Brain microvascular endothelial cell (primary cell): Measurements from ENCODE around the gene PANK3.

Experiments
- DNase-seq: peaks from one replicate; pipeline ENCODE4 v3.0.0-alpha.2; 2020
- H3K27ac ChIP-seq: fragments of 250-450 bp; sonication (Bioruptor Pico); 2 replicates; pipeline ENCODE4 v1.5.1; 2020; ENCODE audit warnings: mild to moderate bottlenecking, moderate library complexity
- H3K27me3 ChIP-seq: fragments of 250-450 bp; sonication (Bioruptor Pico); replicated peaks from 2 replicates; pipeline ENCODE4 v1.5.1; 2020; ENCODE audit warnings: mild to moderate bottlenecking
- H3K36me3 ChIP-seq: fragments of 250-450 bp; sonication (Bioruptor Pico); replicated peaks from 2 replicates; pipeline ENCODE4 v1.5.1; 2020; ENCODE audit warnings: mild to moderate bottlenecking
- H3K4me3 ChIP-seq: 2 replicates; pipeline ENCODE4 v1.5.1; 2011; ENCODE audit warnings: low read depth, mild to moderate bottlenecking, control low read depth, low read length, moderate library complexity
- in situ Hi-C: cut with HindIII; loops from 2 replicates; pipeline ENCODE4 v1.10.0; 2017; ENCODE audit warnings: low sequenced_read_pairs, low pct_ligation_motif_present
- TF ChIP-seq, protein P1 (sequence below): IDR thresholded peaks from 2 replicates; pipeline ENCODE4 v1.5.1; 2011; ENCODE audit warnings: low read depth, mild to moderate bottlenecking, moderate library complexity, low read length, control low read depth, inconsistent platforms; ENCODE audit errors: missing control alignments

PANK3 gene

DNA sequence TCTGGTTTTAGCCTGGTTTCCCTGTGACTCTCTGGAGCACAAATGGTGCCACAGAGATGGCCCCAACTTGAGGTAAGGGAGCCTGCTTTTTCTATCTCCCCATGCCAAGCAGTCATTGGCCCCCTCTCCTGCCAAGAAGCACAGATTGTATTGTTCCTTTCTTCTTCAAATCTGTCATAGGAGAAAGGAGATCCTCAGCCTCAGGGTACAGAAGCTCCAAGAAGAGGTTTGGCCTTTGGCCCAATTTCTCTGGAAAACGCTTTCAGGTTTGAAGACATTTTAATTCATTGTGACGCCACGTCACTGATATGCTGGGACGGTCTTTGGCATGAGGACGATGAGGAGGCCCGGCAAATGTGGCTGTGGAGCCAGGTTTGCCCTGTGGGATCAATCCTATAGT, 29.2 kb upstream of the PANK3 start:
- Histone ChIP-seq H3K4me3 (no peak overlapping the region), H3K27ac (no peak overlapping the region), H3K27me3 (no peaks in the 10 kb centered on the region), H3K36me3 (no peaks in the 10 kb centered on the region)
- in situ Hi-C loops: no loop called here
- no peak for DNase-seq
- TF ChIP-seq, protein P1, sequence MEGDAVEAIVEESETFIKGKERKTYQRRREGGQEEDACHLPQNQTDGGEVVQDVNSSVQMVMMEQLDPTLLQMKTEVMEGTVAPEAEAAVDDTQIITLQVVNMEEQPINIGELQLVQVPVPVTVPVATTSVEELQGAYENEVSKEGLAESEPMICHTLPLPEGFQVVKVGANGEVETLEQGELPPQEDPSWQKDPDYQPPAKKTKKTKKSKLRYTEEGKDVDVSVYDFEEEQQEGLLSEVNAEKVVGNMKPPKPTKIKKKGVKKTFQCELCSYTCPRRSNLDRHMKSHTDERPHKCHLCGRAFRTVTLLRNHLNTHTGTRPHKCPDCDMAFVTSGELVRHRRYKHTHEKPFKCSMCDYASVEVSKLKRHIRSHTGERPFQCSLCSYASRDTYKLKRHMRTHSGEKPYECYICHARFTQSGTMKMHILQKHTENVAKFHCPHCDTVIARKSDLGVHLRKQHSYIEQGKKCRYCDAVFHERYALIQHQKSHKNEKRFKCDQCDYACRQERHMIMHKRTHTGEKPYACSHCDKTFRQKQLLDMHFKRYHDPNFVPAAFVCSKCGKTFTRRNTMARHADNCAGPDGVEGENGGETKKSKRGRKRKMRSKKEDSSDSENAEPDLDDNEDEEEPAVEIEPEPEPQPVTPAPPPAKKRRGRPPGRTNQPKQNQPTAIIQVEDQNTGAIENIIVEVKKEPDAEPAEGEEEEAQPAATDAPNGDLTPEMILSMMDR: no peak

DNA sequence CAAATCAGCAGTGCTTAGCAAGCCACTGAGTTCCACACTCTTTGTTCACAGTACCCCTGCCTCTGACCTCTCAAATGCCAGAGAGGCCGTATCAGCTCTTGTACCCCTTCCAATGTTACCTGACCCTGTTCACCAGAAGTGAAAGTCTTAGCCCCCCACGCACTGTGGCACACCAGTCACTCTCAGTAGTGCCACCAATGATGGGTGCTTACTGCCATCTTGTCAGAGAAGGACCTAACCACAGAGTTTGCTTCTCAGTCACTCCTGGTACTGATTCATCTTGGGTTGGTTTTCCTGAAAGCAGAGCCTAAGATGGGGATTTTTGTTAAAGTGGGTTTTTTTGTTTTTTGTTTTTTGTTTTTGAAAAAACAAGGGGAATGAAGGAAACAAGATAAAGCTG, 28.8 kb upstream of the PANK3 start:
- no peak overlapping the region for H3K27ac ChIP-seq
- no peak overlapping the region for H3K4me3 ChIP-seq
- H3K36me3 ChIP-seq: no peaks in the 10 kb centered on the region
- in situ Hi-C loops: no loop called here
- no peaks in the 10 kb centered on the region for H3K27me3 ChIP-seq
- TF ChIP-seq, protein P1: no peak
- no peak for DNase-seq

DNA sequence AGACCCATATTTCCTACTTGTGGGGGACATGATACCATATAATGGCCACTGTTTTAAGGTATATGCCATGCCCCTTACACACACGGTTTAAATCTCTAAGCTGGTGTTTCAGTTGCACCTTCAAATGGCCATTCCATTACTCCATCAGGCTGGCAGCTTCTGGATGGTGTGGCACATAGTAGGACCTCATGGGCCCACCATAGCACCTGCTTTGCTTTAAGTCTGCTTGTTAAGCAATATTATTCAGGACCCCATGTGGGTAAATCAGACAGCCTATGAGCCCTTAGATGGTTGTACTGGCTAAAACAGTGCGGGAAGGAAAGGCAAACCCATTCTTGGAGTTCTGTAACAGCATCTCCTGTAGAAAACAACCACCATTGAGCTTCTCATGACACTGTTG, 27.4 kb upstream of the PANK3 start:
- no peak for DNase-seq
- Histone ChIP-seq H3K27ac (no peak overlapping the region), H3K36me3 (no peaks in the 10 kb centered on the region), H3K27me3 (no peaks in the 10 kb centered on the region), H3K4me3 (no peak overlapping the region)
- TF ChIP-seq, protein P1: no peak
- in situ Hi-C loops: no loop called here

DNA sequence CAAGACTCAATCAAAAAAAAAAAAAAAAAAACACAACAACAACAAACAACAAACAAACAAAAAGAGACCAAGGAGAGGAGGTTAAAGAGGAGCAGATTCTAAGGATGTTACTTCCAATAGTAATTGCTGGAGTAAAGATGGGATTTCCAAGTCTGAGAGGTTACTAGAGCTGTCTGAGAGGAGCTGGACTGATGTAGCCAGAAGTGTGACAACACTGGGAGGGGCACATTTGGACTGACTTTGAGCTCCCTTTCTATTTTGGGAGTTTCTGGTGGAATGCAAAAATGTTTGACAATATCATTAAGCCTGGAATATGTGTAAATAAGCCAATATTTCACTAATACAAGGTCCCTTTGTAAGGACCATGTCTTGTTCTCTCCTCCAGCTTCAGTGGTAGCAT, 25.3 kb upstream of the PANK3 start:
- no peak overlapping the region for H3K4me3 ChIP-seq
- H3K27ac ChIP-seq: no peak overlapping the region
- no peaks in the 10 kb centered on the region for H3K27me3 ChIP-seq
- TF ChIP-seq, protein P1: no peak
- no peaks in the 10 kb centered on the region for H3K36me3 ChIP-seq
- no peak for DNase-seq
- in situ Hi-C loops: no loop called here

DNA sequence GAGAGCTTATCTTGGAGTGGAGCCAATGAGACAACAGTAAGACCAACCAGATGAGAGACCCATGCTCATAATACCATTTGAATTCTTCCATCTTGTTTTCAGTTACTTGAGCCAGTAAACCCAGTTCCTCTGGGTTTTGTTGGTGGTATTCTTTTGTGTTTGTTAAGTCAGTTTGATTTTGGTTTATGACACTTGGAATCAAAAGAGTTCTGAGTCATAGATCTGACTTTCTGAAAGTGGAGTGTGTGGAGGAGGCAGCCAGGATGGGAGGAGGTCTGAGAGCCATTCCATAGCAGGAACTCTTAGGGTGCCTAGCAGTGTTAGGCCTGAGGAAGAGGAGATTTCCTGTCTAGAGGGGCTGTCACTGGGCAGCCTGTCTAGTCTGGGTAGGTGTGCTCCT, 24.6 kb upstream of the PANK3 start:
- in situ Hi-C loops: no loop called here

DNA sequence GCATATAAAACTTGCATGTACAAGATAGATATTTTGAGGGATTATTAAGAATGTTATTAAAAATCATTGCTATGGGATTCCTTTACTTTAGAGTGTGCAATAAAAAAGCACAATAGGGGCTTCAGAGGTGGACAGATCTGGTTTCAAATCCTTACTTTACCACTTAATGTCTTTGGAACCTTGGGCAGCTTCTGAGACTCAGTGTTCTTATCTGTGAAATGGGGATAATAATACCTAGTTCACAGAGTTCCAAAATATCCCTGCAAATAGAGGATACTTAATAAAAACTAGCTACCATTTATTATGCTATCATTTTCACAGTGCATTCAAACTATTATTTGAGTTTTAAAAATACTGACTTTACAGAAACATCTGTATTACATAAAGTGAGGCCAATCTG, 23.3 kb upstream of the PANK3 start:
- Histone ChIP-seq H3K27me3 (no peaks in the 10 kb centered on the region), H3K36me3 (no peaks in the 10 kb centered on the region), H3K4me3 (no peak overlapping the region), H3K27ac (no peak overlapping the region)
- TF ChIP-seq, protein P1: no peak
- DNase-seq: no peak
- in situ Hi-C loops: no loop called here

More for the DNA sequence above, 24.6 kb upstream of the PANK3 start:
- H3K27ac ChIP-seq: no peak overlapping the region
- no peak overlapping the region for H3K4me3 ChIP-seq
- H3K27me3 ChIP-seq: no peaks in the 10 kb centered on the region
- no peak for DNase-seq
- TF ChIP-seq, protein P1: no peak
- H3K36me3 ChIP-seq: no peaks in the 10 kb centered on the region
